H1 (cell line): ENCODE results near the gene SH2B3. TPM values are rescaled to one million over a fixed set of nuclear protein-coding genes. Genes with fewer than 3 reads are reported as not detected.

ENCODE experiments used
- CTCF ChIA-PET: fragments of 300-600 bp; sonication (Branson Sonifier 250); formaldehyde crosslinking; loops from one replicate; lab custom pipeline; 2021; ENCODE audit not compliant: partially characterized antibody; lab: Charles Lee
- POLR2A ChIA-PET: fragments of 300-600 bp; sonication (Branson Sonifier 250); formaldehyde crosslinking; loops from one replicate; lab custom pipeline; 2021; ENCODE audit warnings: inconsistent platforms; ENCODE audit not compliant: partially characterized antibody; lab: Charles Lee
- DNase-seq, 2 experiments: peaks; one replicate each; pipeline versions ENCODE4 v3.0.0 to v3.0.0-alpha.2; 2010 to 2022; ENCODE audit warnings: low spot score in 2 of 2, low read depth in 1 of 2, mixed read lengths in 1 of 2
- FAIRE-seq: peaks from 2 replicates; lab custom pipeline; 2011; peaks lifted over from hg19 to GRCh38; lab: Jason Lieb, UNC
- H2AFZ ChIP-seq: 2 replicates; pipeline ENCODE4 v1.8.1; 2012; ENCODE audit warnings: low read length, inconsistent platforms
- H2AK5ac ChIP-seq: 2 replicates; pipeline ENCODE4 v1.6.1; 2013; ENCODE audit warnings: low read depth, low read length
- H2BK120ac ChIP-seq: replicated peaks from 2 replicates; pipeline ENCODE3; 2013; ENCODE audit warnings: low read depth, low read length, inconsistent platforms
- H2BK12ac ChIP-seq: 2 replicates; pipeline ENCODE4 v1.6.1; 2013; ENCODE audit warnings: low read depth, low read length
- H2BK15ac ChIP-seq: 2 replicates; pipeline ENCODE4 v1.6.1; 2013; ENCODE audit warnings: low read length
- H2BK20ac ChIP-seq: 2 replicates; pipeline ENCODE4 v1.6.1; 2013; ENCODE audit warnings: low read length
- H2BK5ac ChIP-seq: 2 replicates; pipeline ENCODE4 v1.6.1; 2013; ENCODE audit warnings: low read depth, low read length
- H3K14ac ChIP-seq: 2 replicates; pipeline ENCODE4 v1.6.1; 2013; ENCODE audit warnings: inconsistent platforms; ENCODE audit not compliant: insufficient read length
- H3K18ac ChIP-seq: 2 replicates; pipeline ENCODE4 v1.6.1; 2013; ENCODE audit warnings: low read length; ENCODE audit errors: extremely low read depth
- H3K23ac ChIP-seq: 2 replicates; pipeline ENCODE4 v1.6.1; 2013; ENCODE audit warnings: inconsistent platforms; ENCODE audit not compliant: insufficient read length
- H3K23me2 ChIP-seq: 2 replicates; pipeline ENCODE4 v1.6.1; 2013; ENCODE audit warnings: low read depth, low read length
- H3K27ac ChIP-seq: 2 replicates; pipeline ENCODE4 v1.6.1; 2011; ENCODE audit warnings: low read depth, low read length, inconsistent platforms
- H3K27me3 ChIP-seq, 4 experiments: replicated peaks in 1 of 4; 1 replicate in 1 of 4; 2 replicates in 3 of 4; pipeline versions ENCODE4 v1.6.1 to v1.8.1; 2011 to 2013; ENCODE audit warnings: low read length in 3 of 4, mild to moderate bottlenecking in 3 of 4, inconsistent platforms in 2 of 4, mixed read lengths in 2 of 4, moderate library complexity in 1 of 4; ENCODE audit not compliant: control insufficient read depth in 3 of 4, insufficient read depth in 3 of 4; ENCODE audit errors: extremely low read depth in 1 of 4
- H3K36me3 ChIP-seq, 4 experiments: 2 replicates each; pipeline versions ENCODE4 v1.6.1 to v1.8.1; 2011 to 2013; ENCODE audit warnings: mild to moderate bottlenecking in 4 of 4, low read length in 3 of 4, moderate library complexity in 2 of 4, control low read depth in 1 of 4, inconsistent platforms in 1 of 4; ENCODE audit not compliant: insufficient read depth in 4 of 4, control insufficient read depth in 2 of 4
- H3K4ac ChIP-seq: replicated peaks from 2 replicates; pipeline ENCODE3; 2013; ENCODE audit warnings: low read length, low read depth, mixed read lengths, inconsistent platforms; ENCODE audit not compliant: insufficient read length
- H3K4me1 ChIP-seq, 4 experiments: replicated peaks in 1 of 4; 1 replicate in 1 of 4; 2 replicates in 3 of 4; pipeline versions ENCODE4 v1.6.1 to v1.8.1; 2011 to 2013; ENCODE audit warnings: low read length in 3 of 4, inconsistent platforms in 2 of 4, mixed read lengths in 1 of 4; ENCODE audit not compliant: insufficient read depth in 4 of 4, control insufficient read depth in 3 of 4
- H3K4me2 ChIP-seq, 2 experiments: 2 replicates each; pipeline versions ENCODE4 v1.6.1 to v1.8.1; 2011 to 2013; ENCODE audit warnings: low read depth in 2 of 2, low read length in 2 of 2, control low read depth in 1 of 2, inconsistent platforms in 1 of 2, mild to moderate bottlenecking in 1 of 2; ENCODE audit not compliant: insufficient read depth in 1 of 2
- H3K4me3 ChIP-seq, 4 experiments: fragments of 200-600, 300-600 bp in 1 of 4; sonication (generic), shearing (Covaris generic), sonication (Bioruptor Twin) in 1 of 4; 2 replicates each; pipeline versions ENCODE4 v1.5.1 to v1.8.1; 2011 to 2016; ENCODE audit warnings: low read length in 4 of 4, low read depth in 3 of 4, control low read depth in 2 of 4, inconsistent platforms in 2 of 4, mild to moderate bottlenecking in 2 of 4, mixed read lengths in 1 of 4, moderate library complexity in 1 of 4; ENCODE audit not compliant: insufficient read depth in 2 of 4; ENCODE audit errors: extremely low read depth in 1 of 4
- H3K56ac ChIP-seq: replicated peaks from 2 replicates; pipeline ENCODE3; 2013; ENCODE audit warnings: low read depth, mild to moderate bottlenecking, mixed read lengths, low read length, inconsistent platforms; ENCODE audit not compliant: insufficient read length
- H3K79me1 ChIP-seq: 2 replicates; pipeline ENCODE4 v1.6.1; 2013; ENCODE audit warnings: low read depth, low read length, control low read depth
- H3K79me2 ChIP-seq, 2 experiments: 2 replicates each; pipeline versions ENCODE4 v1.6.1 to v1.8.1; 2012 to 2013; ENCODE audit warnings: low read length in 2 of 2, mild to moderate bottlenecking in 2 of 2, inconsistent platforms in 1 of 2; ENCODE audit not compliant: insufficient read depth in 2 of 2, control insufficient read depth in 1 of 2
- H3K9ac ChIP-seq, 4 experiments: replicated peaks in 1 of 4; 1 replicate in 1 of 4; 2 replicates in 3 of 4; pipeline versions ENCODE4 v1.6.1 to v1.8.1; 2011 to 2013; ENCODE audit warnings: low read depth in 3 of 4, low read length in 3 of 4, control low read depth in 2 of 4, mild to moderate bottlenecking in 2 of 4, moderate library complexity in 2 of 4, inconsistent platforms in 1 of 4; ENCODE audit errors: extremely low read depth in 1 of 4
- H3K9me3 ChIP-seq, 2 experiments: 2 replicates each; pipeline versions ENCODE4 v1.6.1 to v1.8.1; 2012 to 2013; ENCODE audit warnings: mild to moderate bottlenecking in 2 of 2, moderate library complexity in 2 of 2, control low read depth in 1 of 2, inconsistent platforms in 1 of 2, low read depth in 1 of 2, low read length in 1 of 2, mixed read lengths in 1 of 2; ENCODE audit not compliant: insufficient read depth in 2 of 2
- H4K20me1 ChIP-seq, 2 experiments: replicated peaks in 1 of 2; 2 replicates each; pipeline versions ENCODE3 to v1.8.1; 2011 to 2013; ENCODE audit warnings: inconsistent platforms in 2 of 2, low read length in 2 of 2, mild to moderate bottlenecking in 1 of 2; ENCODE audit not compliant: insufficient read depth in 2 of 2, control insufficient read depth in 1 of 2
- H4K5ac ChIP-seq: 2 replicates; pipeline ENCODE4 v1.6.1; 2013; ENCODE audit warnings: low read length, low read depth, mixed read lengths, inconsistent platforms; ENCODE audit not compliant: insufficient read length
- H4K8ac ChIP-seq: 2 replicates; pipeline ENCODE4 v1.8.0; 2013; ENCODE audit warnings: mild to moderate bottlenecking, moderate library complexity, low read length, inconsistent platforms; ENCODE audit not compliant: insufficient read depth; ENCODE audit errors: extremely low read depth
- H4K91ac ChIP-seq: replicated peaks from 2 replicates; pipeline ENCODE3; 2013; ENCODE audit warnings: low read length, mixed read lengths, inconsistent platforms; ENCODE audit not compliant: insufficient read length
- CEBPB ChIP-seq: IDR thresholded peaks from 2 replicates; pipeline ENCODE4 v1.6.1; 2012; ENCODE audit warnings: low read depth, low read length
- CREB1 ChIP-seq: IDR thresholded peaks from 2 replicates; pipeline ENCODE4 v1.6.1; 2012; ENCODE audit warnings: inconsistent platforms
- GTF2F1 ChIP-seq: IDR thresholded peaks from 2 replicates; pipeline ENCODE4 v1.6.1; 2012; ENCODE audit warnings: low read depth, low read length, improper control_type of control experiment, borderline replicate concordance
- HDAC6 ChIP-seq: IDR thresholded peaks from one replicate; pipeline ENCODE4 v1.7.1; 2012; ENCODE audit warnings: low read depth, mild to moderate bottlenecking, inconsistent platforms, low read length, moderate library complexity
- RAD21 ChIP-seq, 2 experiments: IDR thresholded peaks in 1 of 2; conservative IDR thresholded peaks in 1 of 2; 2 replicates each; pipeline ENCODE4 v1.6.1; 2011; ENCODE audit warnings: low read depth in 2 of 2, low read length in 2 of 2, improper control_type of control experiment in 1 of 2, inconsistent platforms in 1 of 2, mild to moderate bottlenecking in 1 of 2, moderate library complexity in 1 of 2
- RBBP5 ChIP-seq: IDR thresholded peaks from 2 replicates; pipeline ENCODE4 v1.7.1; 2012; ENCODE audit warnings: low read depth, mild to moderate bottlenecking, inconsistent platforms, low read length, moderate library complexity, borderline replicate concordance
- RFX5 ChIP-seq: IDR thresholded peaks from 2 replicates; pipeline ENCODE4 v1.6.1; 2011; ENCODE audit warnings: low read depth, low read length, improper control_type of control experiment, borderline replicate concordance
- RNF2 ChIP-seq: fragments of 200-900, 300-1000 bp; sonication (generic); IDR thresholded peaks from 2 replicates; pipeline ENCODE4 v1.7.1; 2016; ENCODE audit warnings: borderline replicate concordance, low read depth, mild to moderate bottlenecking, antibody characterized with exemption, low read length; ENCODE audit not compliant: poor library complexity, severe bottlenecking; ENCODE audit errors: missing control alignments
- SP4 ChIP-seq: IDR thresholded peaks from 2 replicates; pipeline ENCODE4 v1.6.1; 2012; ENCODE audit warnings: low read length, inconsistent platforms
- TAF1 ChIP-seq: IDR thresholded peaks from 2 replicates; pipeline ENCODE4 v1.6.1; 2011; ENCODE audit warnings: mild to moderate bottlenecking, low read depth, low read length
- YY1 ChIP-seq: IDR thresholded peaks from 2 replicates; pipeline ENCODE4 v1.6.1; 2011; ENCODE audit warnings: low read depth, mild to moderate bottlenecking, low read length
- WGBS, 2 experiments: shearing (Covaris generic) in 1 of 2; methylation state at CpG; one replicate each; pipeline versions ENCODE4 v1.1.6 to v1.1.7; 2013 to 2015; ENCODE audit warnings: low lambda C conversion rate in 2 of 2, mixed read lengths in 2 of 2, inconsistent platforms in 1 of 2, low coverage in 1 of 2, missing lambda C conversion rate in 1 of 2; ENCODE audit not compliant: insufficient replicate concordance in 2 of 2, insufficient coverage in 1 of 2, insufficient read length in 1 of 2; ENCODE audit errors: extremely low coverage in 1 of 2, missing lambda C conversion rate in 1 of 2; 5-methylcytosine and 5-hydroxymethylcytosine counted together
- polyA plus RNA-seq, 7 experiments: library from polyadenylated mRNA; depleted of rRNA in 3 of 7; stranded (reverse) in 5 of 7; unstranded in 2 of 7; fragments of >200 nt in 5 of 7; fragments of 200-250 nt in 2 of 7; gene quantifications; 1 replicate in 5 of 7; 2 replicates in 1 of 7; 4 replicates in 1 of 7; pipeline versions ENCODE4 v1.2.1 to v1.2.3, GENCODE V29; 2011 to 2013; ENCODE audit warnings: missing spikeins in 2 of 7, mixed read lengths in 2 of 7
- total RNA-seq: library from RNA; stranded (reverse); fragmentation: NEBNext Ultra II Directional; extraction: Animal tissue kit (Norgen Biotek cat#: 25700); gene quantifications from 2 replicates; pipeline ENCODE4 v1.2.1, GENCODE V29; 2021

The SH2B3 gene
- total and polyA plus RNA-seq, 2 of the 8 experiments (the other 6 are each of a cell fraction or from before 2014, with no cell fraction given): 20.8 to 34.1 TPM

- H2AK5ac ChIP-seq: no peak overlapping the region
- WGBS, 2 experiments: 87% methylated on average over 7 of the region's 8 CpGs; no CpG with 5 or more reads in 1 of the 2 experiments
- ChIA-PET POLR2A (interaction anchor here (1.1 to 2.4 kb wide), 3 partner anchors 10 to 14 kb away, joined by 4 to 10 read pairs (median 6); no protein-coding TSS in a partner anchor), CTCF (interaction anchor here (1.0 to 22.8 kb wide), 5 partner anchors 9 to 63 kb away, joined by 3 to 838 read pairs (median 5); partner anchors contain the start of genes PHETA1 and SH2B3)
- H2BK20ac ChIP-seq: no peak overlapping the region
- H3K4me2 ChIP-seq: no peak overlapping the region
- no peak overlapping the region for H3K4me3 ChIP-seq
- H3K4me1 ChIP-seq: no peaks in the 10 kb centered on the region
- H2BK5ac ChIP-seq: no peak overlapping the region
- no peak overlapping the region for H3K14ac ChIP-seq
- H3K79me1 ChIP-seq: no peaks in the 10 kb centered on the region
- H3K79me2 ChIP-seq: no peaks in the 10 kb centered on the region
- H4K8ac ChIP-seq: no peak overlapping the region
- no peaks in the 10 kb centered on the region for H3K9me3 ChIP-seq
- no peak overlapping the region for H3K27ac ChIP-seq
- H3K36me3 ChIP-seq: no peaks in the 10 kb centered on the region
- H3K56ac ChIP-seq: no peak overlapping the region
- H2BK12ac ChIP-seq: no peak overlapping the region
- no peaks in the 10 kb centered on the region for H3K27me3 ChIP-seq
- H4K20me1 ChIP-seq: no peaks in the 10 kb centered on the region
- no peak overlapping the region for H3K23ac ChIP-seq
- H3K4ac ChIP-seq: no peak overlapping the region
- no peak overlapping the region for H2AFZ ChIP-seq
- no peak overlapping the region for H2BK120ac ChIP-seq
- H3K9ac ChIP-seq: no peak overlapping the region
- no peaks in the 10 kb centered on the region for H3K23me2 ChIP-seq
- no peak overlapping the region for H3K18ac ChIP-seq
- FAIRE-seq (no peak), DNase-seq (no peak)
- no peak overlapping the region for H2BK15ac ChIP-seq
- no peak overlapping the region for H4K91ac ChIP-seq
- H4K5ac ChIP-seq: no peak overlapping the region
- TF ChIP-seq TAF1: no peak
- TF ChIP-seq GTF2F1: no peak
- TF ChIP-seq CREB1: no peak
- no peak for TF ChIP-seq RAD21 (IDR thresholded peaks at IDR 0.05 in 1 of 2, conservative IDR thresholded peaks at IDR 0.05 in 1 of 2; ENCODE audit: low read depth in 2 of 2, low read length in 2 of 2)
- TF ChIP-seq HDAC6: no peak
- TF ChIP-seq RNF2: no peak
- TF ChIP-seq RBBP5: no peak
- TF ChIP-seq YY1: no peak
- no peak for TF ChIP-seq RFX5
- TF ChIP-seq CEBPB: no peak
- TF ChIP-seq SP4: no peak
Measured at GRCh38 chr12:111393700-111394300, 11.9 kb upstream of the SH2B3 start.
